AG04450 (cell line): ENCODE data around the gene ESYT2. TPM values are rescaled to one million over a fixed set of nuclear protein-coding genes. Genes with fewer than 3 reads are reported as not detected.

Source experiments
- CTCF ChIA-PET: fragments of 300-600, 350-600 bp; formaldehyde crosslinking; extraction: SDS; loops from one replicate; lab custom pipeline; 2022; ENCODE audit warnings: antibody characterized with exemption, inconsistent platforms; lab: Charles Lee
- POLR2A ChIA-PET: fragments of 350-600 bp; formaldehyde crosslinking; extraction: SDS; loops from one replicate; lab custom pipeline; 2021; ENCODE audit warnings: antibody characterized with exemption, inconsistent platforms; lab: Yijun Ruan, JAX
- DNase-seq: peaks from one replicate; pipeline ENCODE4 v3.0.0-alpha.2; 2011; ENCODE audit warnings: low read depth, low spot score
- H3K27ac ChIP-seq: one replicate; pipeline ENCODE4 v1.5.1; 2012; ENCODE audit warnings: low read depth, low read length, control low read depth
- H3K27me3 ChIP-seq: one replicate; pipeline ENCODE4 v1.6.0; 2012; ENCODE audit warnings: low read length; ENCODE audit not compliant: control insufficient read depth, insufficient read depth
- H3K4me3 ChIP-seq: 2 replicates; pipeline ENCODE4 v1.5.1; 2011; ENCODE audit warnings: mild to moderate bottlenecking, low read depth, low read length, control low read depth
- H3K9me3 ChIP-seq: 2 replicates; pipeline ENCODE4 v1.5.1; 2012; ENCODE audit warnings: low read length; ENCODE audit not compliant: control insufficient read depth, insufficient read depth
- CTCF ChIP-seq: IDR thresholded peaks from 2 replicates; pipeline ENCODE4 v1.5.1; 2011; ENCODE audit warnings: low read depth, low read length, control low read depth, inconsistent platforms
- polyA plus RNA-seq: library from polyadenylated mRNA; depleted of rRNA; stranded (reverse); fragments of >200 nt; gene quantifications from 2 replicates; pipeline ENCODE4 v1.2.3, GENCODE V29; 2011

The ESYT2 gene
- polyA plus RNA-seq, 1 experiment, result 54.3 TPM

GRCh38 chr7:158731761-158732160 lies 97.5 kb downstream of the ESYT2 start:
- Histone ChIP-seq H3K27ac (no peak overlapping the region), H3K27me3 (no peaks in the 10 kb centered on the region), H3K4me3 (no peak overlapping the region), H3K9me3 (no peaks in the 10 kb centered on the region)
- DNase-seq, result no peak
- TF ChIP-seq CTCF, result no peak
- ChIA-PET CTCF (no interaction called here), POLR2A (interaction anchor here (1.3 to 1.6 kb wide), 2 partner anchors 8 to 9 kb away, joined by 3 to 4 read pairs; no protein-coding TSS in a partner anchor)

- Histone ChIP-seq H3K27me3 (no peaks in the 10 kb centered on the region), H3K27ac (no peak overlapping the region), H3K4me3 (no peak overlapping the region), H3K9me3 (no peaks in the 10 kb centered on the region)
- DNase-seq, result no peak
- POLR2A ChIA-PET, result interaction anchor here (1.4 to 1.6 kb wide), 2 partner anchors 9 to 26 kb away, joined by 3 to 4 read pairs; partner anchors contain the start of gene NCAPG2
- TF ChIP-seq CTCF, result no peak
- CTCF ChIA-PET, result interaction anchor here (1.2 kb wide), 1 partner anchor 11 kb away, joined by 3 read pairs; no protein-coding TSS in a partner anchor
Observed at GRCh38 chr7:158730383-158731346, 98.6 kb downstream of the ESYT2 start.

GRCh38 chr7:158729646-158730382 lies 99.5 kb downstream of the ESYT2 start:
- DNase-seq, result no peak
- POLR2A ChIA-PET, result interaction anchor here (1.4 kb wide), 1 partner anchor 25 kb away, joined by 4 read pairs; the partner anchor contains the start of gene NCAPG2
- H3K9me3 ChIP-seq, result no peaks in the 10 kb centered on the region
- no peak overlapping the region for H3K27ac ChIP-seq
- no peak for TF ChIP-seq CTCF
- H3K4me3 ChIP-seq, result no peak overlapping the region
- no peaks in the 10 kb centered on the region for H3K27me3 ChIP-seq
- CTCF ChIA-PET, result interaction anchor here (1.2 kb wide), 1 partner anchor 12 kb away, joined by 3 read pairs; no protein-coding TSS in a partner anchor

GRCh38 chr7:158728911-158729645 lies 100.2 kb downstream of the ESYT2 start:
- H3K27me3 ChIP-seq, result no peaks in the 10 kb centered on the region
- CTCF ChIA-PET, result interaction anchor here (1.2 kb wide), 1 partner anchor 13 kb away, joined by 3 read pairs; no protein-coding TSS in a partner anchor
- POLR2A ChIA-PET, result no interaction called here
- no peak for TF ChIP-seq CTCF
- no peak overlapping the region for H3K4me3 ChIP-seq
- DNase-seq, result no peak
- H3K9me3 ChIP-seq, result no peaks in the 10 kb centered on the region
- no peak overlapping the region for H3K27ac ChIP-seq
